ENCODE measurements around the gene MC4R.

The MC4R gene

GRCh38 chr18:60404486-60405085, 32.0 kb upstream of the MC4R start:
- TF ChIP-seq CTCF (conservative IDR thresholded peaks at IDR 0.05; ENCODE audit: control insufficient read depth, insufficient read depth, low read depth, low read length) = no peak
- no peak for DNase-seq (ENCODE audit: low read depth)

GRCh38 chr18:60401346-60401745, 28.8 kb upstream of the MC4R start:
- TF ChIP-seq CTCF (conservative IDR thresholded peaks at IDR 0.05; ENCODE audit: control insufficient read depth, insufficient read depth, low read depth, low read length) = no peak
- DNase-seq (ENCODE audit: low read depth) = no peak
- no peak overlapping the region for H3K4me3 ChIP-seq (ENCODE audit: control insufficient read depth, low read depth, low read length)

More at GRCh38 chr18:60404486-60405085, 32.0 kb upstream of the MC4R start:
- no peak overlapping the region for H3K4me3 ChIP-seq (ENCODE audit: control insufficient read depth, low read depth, low read length)

GRCh38 chr18:60391571-60392226, 19.1 kb upstream of the MC4R start:
- no peak for DNase-seq (ENCODE audit: low read depth)
- TF ChIP-seq CTCF (conservative IDR thresholded peaks at IDR 0.05; ENCODE audit: control insufficient read depth, insufficient read depth, low read depth, low read length) = no peak
- H3K4me3 ChIP-seq (ENCODE audit: control insufficient read depth, low read depth, low read length) = no peak overlapping the region

GRCh38 chr18:60389314-60389713, 16.7 kb upstream of the MC4R start:
- TF ChIP-seq CTCF (conservative IDR thresholded peaks at IDR 0.05; ENCODE audit: control insufficient read depth, insufficient read depth, low read depth, low read length) = no peak
- no peak overlapping the region for H3K4me3 ChIP-seq (ENCODE audit: control insufficient read depth, low read depth, low read length)
- no peak for DNase-seq (ENCODE audit: low read depth)

GRCh38 chr18:60385693-60386092, 13.1 kb upstream of the MC4R start:
- TF ChIP-seq CTCF (conservative IDR thresholded peaks at IDR 0.05; ENCODE audit: control insufficient read depth, insufficient read depth, low read depth, low read length) = no peak

GRCh38 chr18:60383893-60384292, 11.3 kb upstream of the MC4R start:
- no peak for DNase-seq (ENCODE audit: low read depth)
- TF ChIP-seq CTCF (conservative IDR thresholded peaks at IDR 0.05; ENCODE audit: control insufficient read depth, insufficient read depth, low read depth, low read length) = no peak
- H3K4me3 ChIP-seq (ENCODE audit: control insufficient read depth, low read depth, low read length) = no peak overlapping the region

More at GRCh38 chr18:60385693-60386092, 13.1 kb upstream of the MC4R start:
- H3K4me3 ChIP-seq (ENCODE audit: control insufficient read depth, low read depth, low read length) = no peak overlapping the region
- no peak for DNase-seq (ENCODE audit: low read depth)
